IPS-NIHi11 (cell line): ENCODE measurements around the gene FLT3LG.
"Not testable (repeated sequence)": the region's sequence is repeated elsewhere in the genome, so short reads cannot be mapped to it uniquely, and the experiment has no call there.

Experiments
- DNase-seq: peaks from one replicate; pipeline ENCODE4 v3.0.0; 2012; ENCODE audit warnings: mixed read lengths, low spot score

Gene FLT3LG

GRCh38 chr19:49441210-49441959, 32.6 kb upstream of the FLT3LG start, which contains the start of gene SLC17A7:
SLC17A7 (minus strand) TSS chr19:49441527; CDS start chr19:49441379, 148 bp downstream.
- peak; percentile 82 for DNase-seq

DNA sequence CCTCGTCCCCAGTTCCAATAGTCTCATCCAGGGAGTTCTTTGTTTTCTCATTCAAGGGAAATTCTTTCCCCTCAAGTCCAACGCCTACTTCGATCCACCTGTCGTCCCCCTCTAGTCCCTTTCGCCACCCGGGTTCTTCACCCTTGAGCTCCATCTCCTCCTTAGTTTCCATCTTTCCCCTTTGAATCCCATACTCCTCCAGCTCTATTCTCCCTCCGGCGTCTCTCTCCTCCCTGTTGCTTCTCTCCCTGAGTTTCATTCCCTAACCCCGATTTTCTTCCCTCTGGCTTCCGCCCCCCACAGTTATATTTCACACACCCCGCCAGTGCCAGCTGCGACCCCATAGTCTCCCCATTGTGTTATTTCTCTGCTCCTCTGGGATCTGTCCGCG, 32.1 kb upstream of the FLT3LG start:
- no peak for DNase-seq

- DNase-seq: no peak
Observed at GRCh38 chr19:49442354-49442753, 31.7 kb upstream of the FLT3LG start.

DNA sequence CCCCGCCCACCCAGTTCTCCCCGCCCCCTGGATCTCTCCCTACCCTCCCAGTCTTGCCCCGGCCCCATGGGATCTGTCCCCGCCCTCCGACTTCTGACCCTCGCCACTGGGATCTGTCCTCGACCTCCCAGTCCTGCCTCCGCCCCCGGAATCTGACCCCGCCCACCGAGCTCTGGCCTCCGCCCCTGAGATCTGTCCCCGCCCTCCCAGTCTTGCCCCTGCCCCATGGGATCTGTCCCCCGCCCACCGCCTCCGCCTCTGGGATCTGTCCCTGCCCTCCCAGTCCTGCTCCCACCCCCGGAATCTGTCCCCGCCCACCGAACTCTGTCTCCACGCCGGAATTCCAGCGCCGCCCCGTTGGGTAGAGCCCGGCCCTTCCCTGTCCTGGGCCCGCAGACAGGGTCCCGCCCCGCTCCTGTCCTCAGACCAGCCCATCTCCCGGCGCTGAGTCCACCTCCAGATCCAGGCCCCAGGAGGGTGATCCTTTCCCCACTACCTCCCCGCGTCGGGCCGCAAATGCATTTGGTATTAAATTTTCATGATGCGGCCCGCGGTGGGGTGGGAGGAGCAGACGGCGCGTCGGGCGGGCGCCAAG, 31.1 kb upstream of the FLT3LG start:
- peak; percentile 84 for DNase-seq

DNA sequence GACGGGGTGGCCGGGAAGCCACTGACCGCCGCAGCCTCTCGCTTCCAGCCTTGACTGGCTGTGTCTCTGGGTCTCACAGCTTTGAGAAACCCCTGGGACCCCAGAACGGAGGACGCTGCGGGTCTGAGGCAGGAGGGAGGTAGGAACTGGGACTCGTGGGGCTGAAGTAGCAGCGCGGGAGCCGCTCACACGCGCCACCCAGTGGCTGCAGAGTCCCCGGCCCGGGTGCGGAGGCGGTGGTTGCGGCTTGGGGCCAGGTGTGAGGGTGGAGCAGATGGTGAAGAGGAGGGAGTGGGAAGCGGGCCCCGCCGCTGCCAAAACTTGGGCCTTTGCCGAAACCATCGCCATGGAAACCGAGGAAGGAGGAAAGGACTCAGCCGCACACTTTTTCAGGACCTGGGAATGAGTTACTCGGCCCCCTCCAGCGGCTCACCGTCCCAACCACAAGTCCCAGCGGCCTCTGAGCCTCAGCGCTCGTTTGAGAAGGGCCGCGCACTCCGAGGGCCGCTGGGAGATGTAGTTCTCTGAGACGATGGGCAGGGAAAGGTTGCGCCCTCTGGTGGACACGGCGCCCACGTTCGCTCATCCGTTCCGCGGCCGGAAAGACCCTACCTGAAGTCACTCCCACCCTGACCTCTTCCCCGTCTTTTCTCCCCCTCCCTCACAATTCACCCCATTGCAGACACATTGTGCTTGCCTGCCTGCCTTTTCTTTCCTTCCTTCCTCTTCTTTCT, 30.5 kb upstream of the FLT3LG start:
- DNase-seq: peak; percentile 69

DNA sequence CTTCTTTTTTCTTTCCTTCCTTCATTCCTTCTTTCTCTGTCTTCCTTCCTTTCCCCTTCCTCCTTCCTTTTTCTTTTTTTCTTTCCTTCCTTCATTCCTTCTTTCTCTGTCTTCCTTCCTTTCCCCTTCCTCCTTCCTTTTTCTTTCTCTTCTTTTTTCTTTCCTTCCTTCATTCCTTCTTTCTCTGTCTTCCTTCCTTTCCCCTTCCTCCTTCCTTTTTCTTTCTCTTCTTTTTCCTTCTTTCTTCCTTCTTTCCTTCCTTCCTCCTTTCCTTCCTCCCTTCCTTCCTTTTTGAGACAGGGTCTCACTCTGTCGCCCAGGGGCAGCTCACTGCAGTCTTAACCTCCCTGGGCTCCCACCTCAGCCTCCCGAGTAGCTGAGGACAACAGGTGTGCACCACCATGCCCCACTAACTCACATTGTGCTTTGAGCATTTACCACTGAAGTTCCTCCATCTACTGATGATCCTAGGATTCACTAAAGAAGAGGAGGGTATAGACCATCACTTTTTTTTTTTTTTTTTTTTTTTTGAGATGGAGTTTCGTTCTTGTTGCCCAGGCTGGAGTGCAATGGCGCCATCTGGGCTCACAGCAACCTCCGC, 29.8 kb upstream of the FLT3LG start:
- not testable (repeated sequence) for DNase-seq

DNA sequence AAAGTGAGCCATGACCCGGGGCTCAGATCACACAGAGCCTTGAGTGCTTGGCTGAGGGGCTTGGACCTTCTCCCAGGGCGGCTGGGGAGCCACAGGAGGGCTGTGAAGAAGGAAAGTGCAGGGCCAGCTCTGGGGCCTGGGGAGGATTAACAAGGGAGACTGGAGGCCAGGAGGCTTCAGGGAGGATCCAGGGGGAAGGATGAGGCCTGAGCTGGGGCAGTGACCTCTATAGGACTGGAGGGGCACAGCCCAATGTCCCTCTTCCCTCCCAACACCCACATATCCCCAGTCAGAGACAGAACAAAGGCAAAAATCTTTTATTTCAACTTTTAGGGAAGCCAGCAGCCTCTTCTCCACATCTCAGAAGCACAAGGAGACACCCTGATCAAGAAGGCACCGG, 28.0 kb upstream of the FLT3LG start:
- DNase-seq: no peak

GRCh38 chr19:49447485-49448431, 26.3 kb upstream of the FLT3LG start:
- DNase-seq: peak; percentile 50

GRCh38 chr19:49448432-49448786, 25.6 kb upstream of the FLT3LG start:
- no peak for DNase-seq

GRCh38 chr19:49450405-49450804, 23.6 kb upstream of the FLT3LG start:
- no peak for DNase-seq

- peak; percentile 83 for DNase-seq
Observed at GRCh38 chr19:49451430-49452181, 22.4 kb upstream of the FLT3LG start, which contains the start of gene PIH1D1. PIH1D1 (minus strand) TSS chr19:49451814; CDS start chr19:49451574, 240 bp downstream.

DNA sequence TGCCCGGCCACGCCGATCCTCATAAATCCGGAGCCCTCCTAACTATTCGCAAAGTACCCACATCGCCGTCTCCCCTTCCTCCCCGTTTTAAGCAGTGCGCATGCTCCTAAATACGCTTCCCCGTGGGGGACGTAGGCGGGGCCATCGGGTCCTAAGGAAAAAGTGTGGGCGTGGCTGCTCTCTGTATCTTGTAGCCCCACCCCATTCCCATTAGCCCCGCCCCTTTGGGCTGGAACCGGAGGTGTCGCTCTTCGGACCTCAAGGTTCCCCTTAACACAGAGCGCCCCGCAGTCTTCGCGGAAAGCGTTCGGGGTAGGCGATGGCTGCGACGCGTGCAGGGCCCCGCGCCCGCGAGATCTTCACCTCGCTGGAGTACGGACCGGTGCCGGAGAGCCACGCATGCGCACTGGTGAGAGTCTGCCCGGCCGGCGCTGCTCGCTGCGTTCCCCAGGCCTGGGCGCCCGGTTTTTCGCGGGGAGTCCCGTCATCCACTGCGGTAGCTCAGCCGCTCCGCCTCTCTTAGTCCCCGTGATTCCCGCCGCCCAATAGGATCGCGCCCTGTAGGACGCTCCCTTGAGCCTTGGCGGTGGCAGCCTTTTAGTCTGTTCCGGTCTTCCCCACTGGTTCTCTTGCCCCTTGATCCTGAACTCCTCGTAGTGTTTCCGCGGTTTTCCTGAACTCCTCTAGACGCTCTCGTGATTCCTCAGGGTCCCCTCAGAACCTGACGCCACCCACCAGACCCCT, 20.8 kb upstream of the FLT3LG start, which contains the start of gene ALDH16A1:
Gene ALDH16A1 (plus strand): TSS at position 213 of the 744 bp plus-strand sequence. CDS start 107 bp downstream, at position 320.
- DNase-seq: peak; percentile 96

DNA sequence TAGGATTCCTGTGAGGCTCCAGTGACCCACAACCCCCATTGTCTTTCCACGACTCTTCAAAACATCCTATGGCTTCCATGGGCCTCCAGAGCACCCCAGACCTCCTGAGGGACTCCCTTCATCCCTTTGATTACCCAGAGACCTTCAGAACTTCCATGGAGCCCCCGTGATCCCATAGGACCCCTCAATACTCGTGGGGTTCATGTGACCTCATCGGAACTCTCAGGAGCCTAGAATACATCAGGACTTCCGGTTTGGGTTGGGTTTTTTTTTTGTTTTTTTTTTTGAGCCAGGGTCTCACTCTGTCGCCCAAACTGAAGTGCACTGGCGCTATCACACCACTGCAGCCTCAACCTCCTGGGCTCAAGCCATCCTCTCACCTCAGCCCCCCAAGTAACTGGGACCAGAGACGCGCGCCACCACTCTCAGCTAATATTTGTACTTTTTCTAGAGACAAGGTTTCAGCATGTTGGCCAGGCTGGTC, 20.2 kb upstream of the FLT3LG start:
- DNase-seq: no peak

- no peak for DNase-seq
Observed at GRCh38 chr19:49455773-49456172, 18.2 kb upstream of the FLT3LG start.

GRCh38 chr19:49456326-49456725, 17.7 kb upstream of the FLT3LG start:
- no peak for DNase-seq

DNA sequence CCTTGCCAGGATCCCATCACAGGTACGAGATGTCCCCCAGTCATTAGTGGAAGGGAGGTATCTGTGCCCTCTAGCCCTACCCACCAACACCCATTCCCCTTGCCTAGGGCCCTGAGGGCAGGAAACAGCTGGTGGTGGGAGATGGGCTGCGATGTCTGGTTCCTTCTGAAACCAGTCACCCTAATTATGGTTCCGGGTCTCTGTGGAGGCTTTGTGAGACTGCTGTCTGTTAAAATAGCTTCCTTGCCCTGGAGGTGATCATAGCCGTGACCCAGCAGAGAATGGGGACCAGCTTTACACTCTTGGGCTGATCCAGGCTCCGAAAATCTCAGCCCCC, 15.5 kb upstream of the FLT3LG start:
- DNase-seq: no peak

- no peak for DNase-seq
Observed at GRCh38 chr19:49459388-49459787, 14.6 kb upstream of the FLT3LG start.

DNA sequence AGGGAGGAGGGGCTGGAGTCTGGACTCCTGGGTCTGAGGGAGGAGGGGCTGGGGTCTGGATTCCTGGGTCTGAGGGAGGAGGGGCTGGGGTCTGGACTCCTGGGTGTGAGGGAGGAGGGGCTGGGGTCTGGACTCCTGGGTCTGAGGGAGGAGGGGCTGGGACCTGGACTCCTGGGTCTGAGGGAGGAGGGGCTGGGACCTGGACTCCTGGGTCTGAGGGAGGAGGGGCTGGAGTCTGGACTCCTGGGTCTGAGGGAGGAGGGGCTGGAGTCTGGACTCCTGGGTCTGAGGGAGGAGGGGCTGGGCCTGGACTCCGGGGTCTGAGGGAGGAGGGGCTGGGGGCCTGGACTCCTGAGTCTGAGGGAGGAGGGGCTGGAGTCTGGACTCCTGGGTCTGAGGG, 12.9 kb upstream of the FLT3LG start:
- DNase-seq: not testable (repeated sequence)

GRCh38 chr19:49461656-49462055, 12.4 kb upstream of the FLT3LG start:
- no peak for DNase-seq

- DNase-seq: no peak
Observed at GRCh38 chr19:49462492-49462891, 11.5 kb upstream of the FLT3LG start.
